ENCODE measurements around the gene SPRR2G. TPM values are rescaled to one million over a fixed set of nuclear protein-coding genes. Genes with fewer than 3 reads are reported as not detected.
"Not testable (repeated sequence)": the region's sequence is repeated elsewhere in the genome, so short reads cannot be mapped to it uniquely, and the experiment has no call there.

SPRR2G gene
- total and polyA plus RNA-seq, 2 of the 8 experiments (the other 6 are each of a cell fraction or from before 2014, with no cell fraction given) = not detected

GRCh38 chr1:153123793-153124192, 26.9 kb downstream of the SPRR2G start:
- H2BK120ac ChIP-seq (replicated peaks; ENCODE audit: low read depth, low read length); DNase-seq (ENCODE audit: low read depth in 1 of 2, low spot score in 2 of 2); H3K23me2 ChIP-seq (ENCODE audit: low read depth, low read length); H4K8ac ChIP-seq (ENCODE audit: extremely low read depth, insufficient read depth, low read length); H3K79me1 ChIP-seq (ENCODE audit: low read depth, low read length); H3K4me3 ChIP-seq (ENCODE audit: extremely low read depth in 1 of 4, insufficient read depth in 2 of 4, low read depth in 3 of 4, low read length in 4 of 4); H2BK12ac ChIP-seq (ENCODE audit: low read depth, low read length); H3K36me3 ChIP-seq (ENCODE audit: control insufficient read depth in 2 of 4, insufficient read depth in 4 of 4, low read length in 3 of 4); H3K18ac ChIP-seq (ENCODE audit: extremely low read depth, low read length); H2BK5ac ChIP-seq (ENCODE audit: low read depth, low read length); H2AFZ ChIP-seq (ENCODE audit: low read length); H4K5ac ChIP-seq (ENCODE audit: insufficient read length, low read depth, low read length); H4K91ac ChIP-seq (replicated peaks; ENCODE audit: insufficient read length, low read length); H3K9ac ChIP-seq (replicated peaks in 1 of 4; ENCODE audit: extremely low read depth in 1 of 4, low read depth in 3 of 4, low read length in 3 of 4); H2BK20ac ChIP-seq (ENCODE audit: low read length); H3K79me2 ChIP-seq (ENCODE audit: control insufficient read depth in 1 of 2, insufficient read depth in 2 of 2, low read length in 2 of 2); H4K20me1 ChIP-seq (replicated peaks in 1 of 2; ENCODE audit: control insufficient read depth in 1 of 2, insufficient read depth in 2 of 2, low read length in 2 of 2); H2AK5ac ChIP-seq (ENCODE audit: low read depth, low read length); H3K4me1 ChIP-seq (replicated peaks in 1 of 4; ENCODE audit: control insufficient read depth in 3 of 4, insufficient read depth in 4 of 4, low read length in 3 of 4); POLR2A ChIA-PET (ENCODE audit: partially characterized antibody); H3K14ac ChIP-seq (ENCODE audit: insufficient read length); H3K56ac ChIP-seq (replicated peaks; ENCODE audit: insufficient read length, low read depth, low read length); H3K4ac ChIP-seq (replicated peaks; ENCODE audit: insufficient read length, low read depth, low read length); H3K27me3 ChIP-seq (replicated peaks in 1 of 4; ENCODE audit: control insufficient read depth in 3 of 4, extremely low read depth in 1 of 4, insufficient read depth in 3 of 4, low read length in 3 of 4); H3K23ac ChIP-seq (ENCODE audit: insufficient read length); H2BK15ac ChIP-seq (ENCODE audit: low read length): not testable (repeated sequence)
- peak; percentile 28 for FAIRE-seq
- TF ChIP-seq EP300 (IDR thresholded peaks at IDR 0.05; ENCODE audit: borderline replicate concordance in 1 of 2, low read depth in 2 of 2, low read length in 2 of 2) (peak in 1 of 2 experiments; percentile 82; a peak in 1 of 3 replicates), TCF12 (IDR thresholded peaks at IDR 0.05; ENCODE audit: low read depth, low read length) (peak; percentile 45; the same call in 1 of the 2 replicates), YY1 (IDR thresholded peaks at IDR 0.05; ENCODE audit: low read depth, low read length) (0 out of 2 replicates have a peak, but pooled peaks have one; percentile 46)
- CTCF ChIA-PET (ENCODE audit: partially characterized antibody) = interaction anchor here (1.3 kb wide), 1 partner anchor 69 kb away, joined by 5 read pairs; no protein-coding TSS in a partner anchor
- Histone ChIP-seq H3K9me3 (ENCODE audit: insufficient read depth in 2 of 2, low read depth in 1 of 2, low read length in 1 of 2) (peaks cover 3 to 14% of the 10 kb centered on the region in 2 experiments; a peak in 3 of 4 replicates), H3K27ac (ENCODE audit: low read depth, low read length) (0 out of 2 replicates have a peak overlapping the region, but pooled peaks have one; percentile 46), H3K4me2 (ENCODE audit: insufficient read depth in 1 of 2, low read depth in 2 of 2, low read length in 2 of 2) (peak overlapping the region in 1 of 2 experiments; percentile 16; a peak in 2 of 4 replicates)
- WGBS, 2 experiments (ENCODE audit: extremely low coverage in 1 of 2, insufficient coverage in 1 of 2, insufficient read length in 1 of 2, insufficient replicate concordance in 2 of 2, low coverage in 1 of 2, low lambda C conversion rate in 2 of 2, missing lambda C conversion rate in 1 of 2) = 21% methylated on average over 8 of the region's 8 CpGs; no CpG with 5 or more reads in 1 of the 2 experiments

Measured in H1 (cell line).